ENCODE data around the gene FOXO6. TPM values are rescaled to one million over a fixed set of nuclear protein-coding genes. Genes with fewer than 3 reads are reported as not detected.
A peak's percentile ranks its signal among the peaks of the same experiment; 100 is the strongest.

FOXO6 gene
- polyA plus RNA-seq, 1 donor (not counting 4 experiments of a cell fraction or from before 2014, with no cell fraction given): not detected

DNA sequence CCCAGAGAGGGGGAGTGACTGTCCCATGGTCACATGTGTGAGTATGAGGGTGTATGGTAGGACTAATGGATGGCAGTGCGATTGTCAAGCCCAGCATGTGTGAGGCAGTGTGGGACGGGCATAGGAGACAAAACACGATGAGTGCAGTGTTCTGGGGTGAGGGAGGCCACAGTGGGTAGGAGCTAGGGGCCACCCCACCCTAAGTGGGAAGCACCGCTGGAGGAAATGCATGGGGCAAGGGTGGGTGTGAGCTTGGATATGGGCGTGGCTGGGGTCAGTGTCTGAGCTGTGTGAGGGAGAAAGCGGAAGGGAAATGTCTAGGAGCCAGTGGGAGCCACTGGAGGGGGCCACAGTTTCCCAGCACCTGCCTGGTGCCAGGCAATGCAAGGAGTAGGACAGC is 56.5 kb downstream of the FOXO6 start:
- no peak overlapping the region for H3K4me2 ChIP-seq (ENCODE audit: control insufficient read depth, extremely low read depth, insufficient read depth, low read depth, low read length)
- no peaks in the 10 kb centered on the region for H3K9me3 ChIP-seq (ENCODE audit: control insufficient read depth, low read depth, low read length)
- DNase-seq (ENCODE audit: low read depth, low spot score) (no peak), FAIRE-seq (no peak)
- H3K79me2 ChIP-seq (ENCODE audit: control insufficient read depth, insufficient read depth, low read length): no peaks in the 10 kb centered on the region
- H2AFZ ChIP-seq (ENCODE audit: control insufficient read depth, low read length): no peak overlapping the region
- no peak overlapping the region for H3K9ac ChIP-seq (ENCODE audit: control insufficient read depth, extremely low read depth, insufficient read depth, low read length)
- no peaks in the 10 kb centered on the region for H3K27me3 ChIP-seq (ENCODE audit: control insufficient read depth, extremely low read depth, insufficient read depth, low read length)
- no peak for TF ChIP-seq EZH2 (IDR thresholded peaks at IDR 0.05; ENCODE audit: low read length)
- TF ChIP-seq, protein P1, sequence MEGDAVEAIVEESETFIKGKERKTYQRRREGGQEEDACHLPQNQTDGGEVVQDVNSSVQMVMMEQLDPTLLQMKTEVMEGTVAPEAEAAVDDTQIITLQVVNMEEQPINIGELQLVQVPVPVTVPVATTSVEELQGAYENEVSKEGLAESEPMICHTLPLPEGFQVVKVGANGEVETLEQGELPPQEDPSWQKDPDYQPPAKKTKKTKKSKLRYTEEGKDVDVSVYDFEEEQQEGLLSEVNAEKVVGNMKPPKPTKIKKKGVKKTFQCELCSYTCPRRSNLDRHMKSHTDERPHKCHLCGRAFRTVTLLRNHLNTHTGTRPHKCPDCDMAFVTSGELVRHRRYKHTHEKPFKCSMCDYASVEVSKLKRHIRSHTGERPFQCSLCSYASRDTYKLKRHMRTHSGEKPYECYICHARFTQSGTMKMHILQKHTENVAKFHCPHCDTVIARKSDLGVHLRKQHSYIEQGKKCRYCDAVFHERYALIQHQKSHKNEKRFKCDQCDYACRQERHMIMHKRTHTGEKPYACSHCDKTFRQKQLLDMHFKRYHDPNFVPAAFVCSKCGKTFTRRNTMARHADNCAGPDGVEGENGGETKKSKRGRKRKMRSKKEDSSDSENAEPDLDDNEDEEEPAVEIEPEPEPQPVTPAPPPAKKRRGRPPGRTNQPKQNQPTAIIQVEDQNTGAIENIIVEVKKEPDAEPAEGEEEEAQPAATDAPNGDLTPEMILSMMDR (optimal IDR thresholded peaks at IDR 0.05 in 1 of 3, IDR thresholded peaks at IDR 0.05 in 1 of 3, conservative IDR thresholded peaks at IDR 0.05 in 1 of 3; ENCODE audit: extremely low read depth in 1 of 3, insufficient read depth in 2 of 3, low read length in 3 of 3): no peak
- no peaks in the 10 kb centered on the region for H3K9me1 ChIP-seq (ENCODE audit: control insufficient read depth, extremely low read depth, insufficient read depth, low read length)
- H3K36me3 ChIP-seq (ENCODE audit: control insufficient read depth in 2 of 2, extremely low read depth in 1 of 2, insufficient read depth in 2 of 2, low read length in 2 of 2): no peaks in the 10 kb centered on the region
- H3K4me1 ChIP-seq (ENCODE audit: control insufficient read depth, extremely low read depth, insufficient read depth, low read length): peaks cover 16% of the 10 kb centered on the region
- H4K20me1 ChIP-seq (ENCODE audit: control insufficient read depth, extremely low read depth, insufficient read depth, low read length): no peaks in the 10 kb centered on the region
- dilution Hi-C loops (cut with MboI; ENCODE audit: extremely low pct_ligation_motif_present, low sequenced_read_pairs): no loop called here
- no peak overlapping the region for H3K27ac ChIP-seq (ENCODE audit: control insufficient read depth, insufficient read depth, low read length)
- H3K4me3 ChIP-seq (ENCODE audit: control insufficient read depth in 2 of 3, extremely low read depth in 1 of 3, insufficient read depth in 2 of 3, low read depth in 1 of 3, low read length in 3 of 3): no peak overlapping the region

DNA sequence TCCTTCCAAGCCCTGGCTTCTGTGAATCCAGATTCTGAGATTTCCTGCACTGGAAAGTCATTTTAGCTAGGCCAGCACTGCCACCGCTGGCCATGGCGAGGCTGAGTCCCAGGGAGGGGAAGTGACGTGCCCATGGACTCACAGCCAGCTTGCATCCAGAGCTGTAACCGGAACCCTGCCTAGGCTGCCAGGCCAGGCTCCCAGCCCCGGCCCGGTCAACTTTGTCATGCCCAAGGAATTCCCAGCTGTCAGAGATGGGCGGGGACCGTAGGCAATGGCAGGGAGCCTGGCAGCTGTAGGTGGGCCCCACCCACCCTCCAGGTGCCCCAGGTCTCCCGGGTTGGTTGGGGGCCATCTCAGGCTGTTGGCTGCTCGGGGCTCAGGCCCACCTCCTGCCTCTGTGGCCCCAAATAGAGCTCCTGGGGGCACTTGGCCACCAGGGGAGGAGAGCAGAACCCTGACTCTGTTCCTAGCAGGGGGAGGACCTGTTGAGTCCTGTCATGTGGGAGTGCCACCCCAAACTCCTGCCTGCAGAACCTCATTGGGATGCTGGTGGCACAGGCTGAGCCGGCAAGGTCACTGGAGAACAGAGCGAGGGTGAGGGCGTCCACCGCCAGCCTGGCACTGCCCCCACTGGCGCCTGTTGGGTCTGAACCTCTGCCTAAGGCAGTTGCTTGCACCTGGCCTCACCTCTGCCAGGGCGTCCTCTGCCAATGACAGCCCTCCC is 57.8 kb downstream of the FOXO6 start:
- dilution Hi-C loops (cut with MboI; ENCODE audit: extremely low pct_ligation_motif_present, low sequenced_read_pairs): no loop called here
- no peaks in the 10 kb centered on the region for H3K36me3 ChIP-seq (ENCODE audit: control insufficient read depth in 2 of 2, extremely low read depth in 1 of 2, insufficient read depth in 2 of 2, low read length in 2 of 2)
- H3K27me3 ChIP-seq (ENCODE audit: control insufficient read depth, extremely low read depth, insufficient read depth, low read length): no peaks in the 10 kb centered on the region
- peak overlapping the region; percentile 58 for H2AFZ ChIP-seq (ENCODE audit: control insufficient read depth, low read length)
- H3K9me1 ChIP-seq (ENCODE audit: control insufficient read depth, extremely low read depth, insufficient read depth, low read length): no peaks in the 10 kb centered on the region
- DNase-seq (ENCODE audit: low read depth, low spot score) (peak; percentile 65), FAIRE-seq (peak; percentile 98)
- TF ChIP-seq EZH2 (IDR thresholded peaks at IDR 0.05; ENCODE audit: low read length): no peak
- TF ChIP-seq, protein P1 (optimal IDR thresholded peaks at IDR 0.05 in 1 of 3, IDR thresholded peaks at IDR 0.05 in 1 of 3, conservative IDR thresholded peaks at IDR 0.05 in 1 of 3; ENCODE audit: extremely low read depth in 1 of 3, insufficient read depth in 2 of 3, low read length in 3 of 3): peak; percentile 5 to 46 (median 13)
- H3K4me1 ChIP-seq (ENCODE audit: control insufficient read depth, extremely low read depth, insufficient read depth, low read length): peaks cover 16% of the 10 kb centered on the region
- peak overlapping the region; percentile 44 for H3K27ac ChIP-seq (ENCODE audit: control insufficient read depth, insufficient read depth, low read length)
- H3K79me2 ChIP-seq (ENCODE audit: control insufficient read depth, insufficient read depth, low read length): no peaks in the 10 kb centered on the region
- H3K4me3 ChIP-seq (ENCODE audit: control insufficient read depth in 2 of 3, extremely low read depth in 1 of 3, insufficient read depth in 2 of 3, low read depth in 1 of 3, low read length in 3 of 3): no peak overlapping the region
- H3K9me3 ChIP-seq (ENCODE audit: control insufficient read depth, low read depth, low read length): no peaks in the 10 kb centered on the region
- H4K20me1 ChIP-seq (ENCODE audit: control insufficient read depth, extremely low read depth, insufficient read depth, low read length): no peaks in the 10 kb centered on the region
- peak overlapping the region; percentile 19 for H3K9ac ChIP-seq (ENCODE audit: control insufficient read depth, extremely low read depth, insufficient read depth, low read length)
- H3K4me2 ChIP-seq (ENCODE audit: control insufficient read depth, extremely low read depth, insufficient read depth, low read depth, low read length): peak overlapping the region; percentile 50
